ENCODE results near the gene AHCY. TPM values are rescaled to one million over a fixed set of nuclear protein-coding genes. Genes with fewer than 3 reads are reported as not detected.
"Not testable (repeated sequence)": the region's sequence is repeated elsewhere in the genome, so short reads cannot be mapped to it uniquely, and the experiment has no call there.

Gene AHCY
- total RNA-seq, 2 donors from 2014 or later, result 162 to 170 TPM

DNA sequence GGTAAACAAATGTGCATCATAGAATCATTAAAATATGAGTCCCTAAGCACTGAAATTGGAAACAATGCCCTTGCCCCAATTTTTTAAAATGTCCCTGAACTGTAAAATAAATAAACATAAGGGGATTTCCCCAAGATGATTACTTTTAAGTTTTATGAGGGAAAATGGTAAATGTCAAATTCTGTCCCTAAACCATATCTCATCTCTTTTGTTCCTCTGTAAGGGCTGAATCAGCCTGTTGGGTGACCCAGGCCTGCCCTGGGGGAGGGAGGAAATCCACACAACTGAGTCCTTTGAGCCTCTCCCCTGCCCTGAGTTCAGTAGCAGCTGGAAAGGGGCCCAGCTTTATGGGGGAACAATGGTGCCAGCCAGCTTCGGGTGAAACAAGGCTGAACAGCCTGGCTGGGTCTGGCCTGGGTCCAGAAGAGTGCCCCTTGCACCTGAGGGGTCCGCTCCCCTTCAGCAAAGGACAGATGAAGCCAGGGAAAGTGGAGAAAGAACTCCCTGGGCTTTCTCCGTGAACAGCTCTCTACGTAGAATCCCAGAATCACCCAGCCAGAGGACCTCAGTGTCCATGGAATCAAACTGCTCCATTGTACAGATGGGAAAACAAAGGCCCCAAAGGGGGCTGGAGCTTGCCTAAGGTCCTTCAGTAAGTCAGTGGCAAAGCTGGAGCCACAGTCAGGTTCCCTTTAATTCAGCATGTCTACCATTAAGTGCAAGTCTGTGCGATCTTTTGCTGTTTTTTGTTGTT lies 31.7 kb upstream of the AHCY start:
- H3K36me3 ChIP-seq, result no peaks in the 10 kb centered on the region
- no peak overlapping the region for H3K27ac ChIP-seq
- TF ChIP-seq, protein P1, sequence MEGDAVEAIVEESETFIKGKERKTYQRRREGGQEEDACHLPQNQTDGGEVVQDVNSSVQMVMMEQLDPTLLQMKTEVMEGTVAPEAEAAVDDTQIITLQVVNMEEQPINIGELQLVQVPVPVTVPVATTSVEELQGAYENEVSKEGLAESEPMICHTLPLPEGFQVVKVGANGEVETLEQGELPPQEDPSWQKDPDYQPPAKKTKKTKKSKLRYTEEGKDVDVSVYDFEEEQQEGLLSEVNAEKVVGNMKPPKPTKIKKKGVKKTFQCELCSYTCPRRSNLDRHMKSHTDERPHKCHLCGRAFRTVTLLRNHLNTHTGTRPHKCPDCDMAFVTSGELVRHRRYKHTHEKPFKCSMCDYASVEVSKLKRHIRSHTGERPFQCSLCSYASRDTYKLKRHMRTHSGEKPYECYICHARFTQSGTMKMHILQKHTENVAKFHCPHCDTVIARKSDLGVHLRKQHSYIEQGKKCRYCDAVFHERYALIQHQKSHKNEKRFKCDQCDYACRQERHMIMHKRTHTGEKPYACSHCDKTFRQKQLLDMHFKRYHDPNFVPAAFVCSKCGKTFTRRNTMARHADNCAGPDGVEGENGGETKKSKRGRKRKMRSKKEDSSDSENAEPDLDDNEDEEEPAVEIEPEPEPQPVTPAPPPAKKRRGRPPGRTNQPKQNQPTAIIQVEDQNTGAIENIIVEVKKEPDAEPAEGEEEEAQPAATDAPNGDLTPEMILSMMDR (IDR thresholded peaks at IDR 0.05), result no peak
- no peak for TF ChIP-seq POLR2AphosphoS5 (IDR thresholded peaks at IDR 0.05)
- TF ChIP-seq POLR2A (IDR thresholded peaks at IDR 0.05), result no peak
- H3K9me3 ChIP-seq, result no peaks in the 10 kb centered on the region
- WGBS, result 64% methylated on average over 5 of the region's 5 CpGs
- intact Hi-C loops (cut with DNase I), result no loop called here
- H3K4me3 ChIP-seq, result no peak overlapping the region
- no peaks in the 10 kb centered on the region for H3K27me3 ChIP-seq (replicated peaks; ENCODE audit: insufficient read depth)
- H3K4me1 ChIP-seq (replicated peaks), result no peaks in the 10 kb centered on the region
- DNase-seq (ENCODE audit: low spot score), result no peak

DNA sequence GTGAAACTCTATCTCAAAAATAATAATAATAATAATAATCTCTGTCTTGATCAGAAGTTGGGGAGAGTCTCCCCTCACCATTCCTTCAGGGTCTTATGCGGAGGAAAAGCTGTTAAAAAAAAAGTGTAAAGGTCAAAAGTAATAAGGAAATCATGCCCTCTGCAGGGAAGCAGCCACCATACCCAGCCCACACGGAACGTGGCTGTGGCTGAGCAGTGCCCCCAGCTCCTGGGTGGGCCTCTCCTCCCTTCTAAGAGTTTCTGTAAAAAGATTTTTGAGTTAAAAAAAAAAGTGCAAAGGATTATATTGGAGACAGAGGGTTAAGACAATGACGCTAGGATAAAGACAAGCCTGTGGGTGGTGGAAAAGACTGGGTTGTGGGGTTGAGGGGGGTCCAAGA lies 30.6 kb upstream of the AHCY start:
- no peaks in the 10 kb centered on the region for H3K4me1 ChIP-seq (replicated peaks)
- intact Hi-C loops (cut with DNase I), result no loop called here
- no peak overlapping the region for H3K27ac ChIP-seq
- DNase-seq (ENCODE audit: low spot score), result no peak
- 81% methylated on average over 4 of the region's 4 CpGs for WGBS
- TF ChIP-seq POLR2AphosphoS5 (IDR thresholded peaks at IDR 0.05) (no peak), POLR2A (IDR thresholded peaks at IDR 0.05) (no peak)
- TF ChIP-seq, protein P1 (IDR thresholded peaks at IDR 0.05), result no peak
- H3K27me3 ChIP-seq (replicated peaks; ENCODE audit: insufficient read depth), result no peaks in the 10 kb centered on the region
- H3K36me3 ChIP-seq, result no peaks in the 10 kb centered on the region
- H3K4me3 ChIP-seq, result no peak overlapping the region
- H3K9me3 ChIP-seq, result no peaks in the 10 kb centered on the region

DNA sequence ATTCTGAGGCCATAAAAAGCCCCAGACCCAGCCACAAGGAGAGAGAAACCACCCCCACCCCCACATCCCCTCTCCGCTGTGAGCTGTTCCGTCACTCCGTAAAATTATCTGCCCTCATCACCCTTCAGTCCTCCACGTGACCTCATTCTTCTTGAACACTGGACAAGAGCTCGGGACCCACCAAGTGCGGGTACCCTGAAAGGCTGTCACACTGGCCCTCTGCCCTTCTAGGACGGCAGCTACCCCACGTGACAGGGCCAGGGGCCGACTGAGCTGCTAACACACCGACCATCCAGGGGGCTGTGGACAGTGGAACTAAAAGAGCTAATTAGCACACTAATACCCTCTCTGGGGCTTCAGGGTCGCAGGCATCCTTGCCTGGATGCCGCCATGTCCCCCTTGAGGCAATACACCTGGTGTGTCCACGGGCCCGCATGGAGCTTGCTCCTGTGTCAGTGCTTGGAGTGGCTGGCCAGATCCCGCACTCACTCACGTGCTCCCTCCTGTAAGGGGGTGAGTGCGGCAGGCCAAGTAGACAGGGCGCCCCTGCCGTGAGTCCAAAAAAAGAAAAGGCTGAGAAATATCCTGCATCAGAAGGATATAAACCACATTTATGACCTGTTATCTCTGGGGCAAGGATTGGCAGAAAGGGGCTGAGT lies 29.2 kb upstream of the AHCY start:
- intact Hi-C loops (cut with DNase I), result no loop called here
- H3K36me3 ChIP-seq, result no peaks in the 10 kb centered on the region
- TF ChIP-seq, protein P1 (IDR thresholded peaks at IDR 0.05), result no peak
- TF ChIP-seq POLR2A (IDR thresholded peaks at IDR 0.05), result no peak
- TF ChIP-seq POLR2AphosphoS5 (IDR thresholded peaks at IDR 0.05), result no peak
- no peaks in the 10 kb centered on the region for H3K4me1 ChIP-seq (replicated peaks)
- H3K27me3 ChIP-seq (replicated peaks; ENCODE audit: insufficient read depth), result no peaks in the 10 kb centered on the region
- H3K9me3 ChIP-seq, result no peaks in the 10 kb centered on the region
- WGBS, result 88% methylated on average over 19 of the region's 19 CpGs
- no peak for DNase-seq (ENCODE audit: low spot score)
- H3K4me3 ChIP-seq, result no peak overlapping the region
- no peak overlapping the region for H3K27ac ChIP-seq

DNA sequence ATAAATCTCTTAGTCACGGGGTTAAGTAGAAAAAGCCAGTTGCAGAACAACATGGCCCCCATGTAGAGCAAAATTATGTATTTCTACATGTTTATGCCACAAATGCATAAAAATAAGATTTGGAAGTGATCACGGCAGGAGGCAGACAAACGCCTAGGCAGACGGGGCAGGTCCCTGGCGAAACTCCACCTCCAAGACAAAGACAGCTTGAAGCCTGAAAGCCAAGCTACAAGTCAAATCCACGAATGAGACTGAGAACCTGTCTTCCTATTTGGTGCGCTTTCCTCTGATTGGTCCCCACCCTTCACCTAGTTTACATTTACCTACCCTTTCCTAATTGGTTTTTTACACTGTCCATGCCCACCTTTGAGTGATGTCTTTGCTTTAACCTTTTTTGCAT lies 28.7 kb upstream of the AHCY start:
- Histone ChIP-seq H3K9me3 (no peaks in the 10 kb centered on the region), H3K36me3 (no peaks in the 10 kb centered on the region), H3K27ac (no peak overlapping the region), H3K27me3 (replicated peaks; ENCODE audit: insufficient read depth) (no peaks in the 10 kb centered on the region), H3K4me3 (no peak overlapping the region), H3K4me1 (replicated peaks) (no peaks in the 10 kb centered on the region)
- TF ChIP-seq POLR2A (IDR thresholded peaks at IDR 0.05) (no peak), POLR2AphosphoS5 (IDR thresholded peaks at IDR 0.05) (no peak)
- TF ChIP-seq, protein P1 (IDR thresholded peaks at IDR 0.05), result no peak
- WGBS, result 77% methylated on average over 7 of the region's 7 CpGs
- intact Hi-C loops (cut with DNase I), result no loop called here
- DNase-seq (ENCODE audit: low spot score), result no peak

DNA sequence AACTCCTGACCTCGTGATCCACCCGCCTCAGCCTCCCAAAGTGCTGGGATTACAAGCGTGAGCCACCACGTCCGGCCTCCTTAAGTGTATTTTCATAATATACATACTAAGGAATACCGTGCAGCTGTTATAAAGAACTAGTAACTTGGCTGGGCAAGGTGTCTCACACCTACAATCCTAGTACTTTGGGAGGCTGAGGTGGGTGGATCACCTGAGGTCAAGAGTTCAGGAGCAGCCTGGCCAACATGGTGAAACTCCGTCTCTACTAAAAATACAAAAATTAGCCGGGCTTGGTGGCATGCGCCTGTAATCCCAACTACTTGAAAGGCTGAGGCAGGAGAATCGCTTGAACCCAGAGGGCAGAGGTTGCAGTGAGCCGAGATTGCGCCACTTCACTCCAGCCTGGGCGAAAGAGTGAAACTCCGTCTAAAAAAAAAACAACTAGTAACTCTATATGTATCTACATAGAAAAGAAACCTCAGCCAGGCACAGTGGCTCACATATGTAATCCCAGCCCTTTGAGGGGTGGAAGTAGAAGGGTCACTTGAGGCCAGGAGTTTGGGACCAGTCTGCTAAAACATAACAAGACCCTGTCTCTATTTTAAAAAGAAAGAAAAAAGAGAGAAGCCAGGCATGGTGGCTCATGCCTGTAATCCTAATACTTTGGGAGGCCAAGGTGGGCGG lies 27.8 kb upstream of the AHCY start:
- H3K4me3 ChIP-seq; intact Hi-C loops (cut with DNase I); H3K36me3 ChIP-seq; H3K4me1 ChIP-seq (replicated peaks); DNase-seq (ENCODE audit: low spot score); H3K27ac ChIP-seq; H3K9me3 ChIP-seq; H3K27me3 ChIP-seq (replicated peaks; ENCODE audit: insufficient read depth): not testable (repeated sequence)
- 94% methylated on average over 15 of the region's 15 CpGs for WGBS

Measured in prostate gland (tissue), 2 donors.